H1 (cell line): Measurements from ENCODE around the gene EYA2. TPM values are rescaled to one million over a fixed set of nuclear protein-coding genes. Genes with fewer than 3 reads are reported as not detected.

Source experiments
- CTCF ChIA-PET: fragments of 300-600 bp; sonication (Branson Sonifier 250); formaldehyde crosslinking; loops from one replicate; lab custom pipeline; 2021; ENCODE audit not compliant: partially characterized antibody; lab: Charles Lee
- POLR2A ChIA-PET: fragments of 300-600 bp; sonication (Branson Sonifier 250); formaldehyde crosslinking; loops from one replicate; lab custom pipeline; 2021; ENCODE audit warnings: inconsistent platforms; ENCODE audit not compliant: partially characterized antibody; lab: Charles Lee
- DNase-seq, 2 experiments: peaks; one replicate each; pipeline versions ENCODE4 v3.0.0 to v3.0.0-alpha.2; 2010 to 2022; ENCODE audit warnings: low spot score in 2 of 2, low read depth in 1 of 2, mixed read lengths in 1 of 2
- FAIRE-seq: peaks from 2 replicates; lab custom pipeline; 2011; peaks lifted over from hg19 to GRCh38; lab: Jason Lieb, UNC
- H2AFZ ChIP-seq: 2 replicates; pipeline ENCODE4 v1.8.1; 2012; ENCODE audit warnings: low read length, inconsistent platforms
- H2AK5ac ChIP-seq: 2 replicates; pipeline ENCODE4 v1.6.1; 2013; ENCODE audit warnings: low read depth, low read length
- H2BK120ac ChIP-seq: replicated peaks from 2 replicates; pipeline ENCODE3; 2013; ENCODE audit warnings: low read depth, low read length, inconsistent platforms
- H2BK12ac ChIP-seq: 2 replicates; pipeline ENCODE4 v1.6.1; 2013; ENCODE audit warnings: low read depth, low read length
- H2BK15ac ChIP-seq: 2 replicates; pipeline ENCODE4 v1.6.1; 2013; ENCODE audit warnings: low read length
- H2BK20ac ChIP-seq: 2 replicates; pipeline ENCODE4 v1.6.1; 2013; ENCODE audit warnings: low read length
- H2BK5ac ChIP-seq: 2 replicates; pipeline ENCODE4 v1.6.1; 2013; ENCODE audit warnings: low read depth, low read length
- H3K14ac ChIP-seq: 2 replicates; pipeline ENCODE4 v1.6.1; 2013; ENCODE audit warnings: inconsistent platforms; ENCODE audit not compliant: insufficient read length
- H3K18ac ChIP-seq: 2 replicates; pipeline ENCODE4 v1.6.1; 2013; ENCODE audit warnings: low read length; ENCODE audit errors: extremely low read depth
- H3K23ac ChIP-seq: 2 replicates; pipeline ENCODE4 v1.6.1; 2013; ENCODE audit warnings: inconsistent platforms; ENCODE audit not compliant: insufficient read length
- H3K23me2 ChIP-seq: 2 replicates; pipeline ENCODE4 v1.6.1; 2013; ENCODE audit warnings: low read depth, low read length
- H3K27ac ChIP-seq: 2 replicates; pipeline ENCODE4 v1.6.1; 2011; ENCODE audit warnings: low read depth, low read length, inconsistent platforms
- H3K27me3 ChIP-seq, 4 experiments: replicated peaks in 1 of 4; 1 replicate in 1 of 4; 2 replicates in 3 of 4; pipeline versions ENCODE4 v1.6.1 to v1.8.1; 2011 to 2013; ENCODE audit warnings: low read length in 3 of 4, mild to moderate bottlenecking in 3 of 4, inconsistent platforms in 2 of 4, mixed read lengths in 2 of 4, moderate library complexity in 1 of 4; ENCODE audit not compliant: control insufficient read depth in 3 of 4, insufficient read depth in 3 of 4; ENCODE audit errors: extremely low read depth in 1 of 4
- H3K36me3 ChIP-seq, 4 experiments: 2 replicates each; pipeline versions ENCODE4 v1.6.1 to v1.8.1; 2011 to 2013; ENCODE audit warnings: mild to moderate bottlenecking in 4 of 4, low read length in 3 of 4, moderate library complexity in 2 of 4, control low read depth in 1 of 4, inconsistent platforms in 1 of 4; ENCODE audit not compliant: insufficient read depth in 4 of 4, control insufficient read depth in 2 of 4
- H3K4ac ChIP-seq: replicated peaks from 2 replicates; pipeline ENCODE3; 2013; ENCODE audit warnings: low read length, low read depth, mixed read lengths, inconsistent platforms; ENCODE audit not compliant: insufficient read length
- H3K4me1 ChIP-seq, 4 experiments: replicated peaks in 1 of 4; 1 replicate in 1 of 4; 2 replicates in 3 of 4; pipeline versions ENCODE4 v1.6.1 to v1.8.1; 2011 to 2013; ENCODE audit warnings: low read length in 3 of 4, inconsistent platforms in 2 of 4, mixed read lengths in 1 of 4; ENCODE audit not compliant: insufficient read depth in 4 of 4, control insufficient read depth in 3 of 4
- H3K4me2 ChIP-seq, 2 experiments: 2 replicates each; pipeline versions ENCODE4 v1.6.1 to v1.8.1; 2011 to 2013; ENCODE audit warnings: low read depth in 2 of 2, low read length in 2 of 2, control low read depth in 1 of 2, inconsistent platforms in 1 of 2, mild to moderate bottlenecking in 1 of 2; ENCODE audit not compliant: insufficient read depth in 1 of 2
- H3K4me3 ChIP-seq, 4 experiments: fragments of 200-600, 300-600 bp in 1 of 4; sonication (generic), shearing (Covaris generic), sonication (Bioruptor Twin) in 1 of 4; 2 replicates each; pipeline versions ENCODE4 v1.5.1 to v1.8.1; 2011 to 2016; ENCODE audit warnings: low read length in 4 of 4, low read depth in 3 of 4, control low read depth in 2 of 4, inconsistent platforms in 2 of 4, mild to moderate bottlenecking in 2 of 4, mixed read lengths in 1 of 4, moderate library complexity in 1 of 4; ENCODE audit not compliant: insufficient read depth in 2 of 4; ENCODE audit errors: extremely low read depth in 1 of 4
- H3K56ac ChIP-seq: replicated peaks from 2 replicates; pipeline ENCODE3; 2013; ENCODE audit warnings: low read depth, mild to moderate bottlenecking, mixed read lengths, low read length, inconsistent platforms; ENCODE audit not compliant: insufficient read length
- H3K79me1 ChIP-seq: 2 replicates; pipeline ENCODE4 v1.6.1; 2013; ENCODE audit warnings: low read depth, low read length, control low read depth
- H3K79me2 ChIP-seq, 2 experiments: 2 replicates each; pipeline versions ENCODE4 v1.6.1 to v1.8.1; 2012 to 2013; ENCODE audit warnings: low read length in 2 of 2, mild to moderate bottlenecking in 2 of 2, inconsistent platforms in 1 of 2; ENCODE audit not compliant: insufficient read depth in 2 of 2, control insufficient read depth in 1 of 2
- H3K9ac ChIP-seq, 4 experiments: replicated peaks in 1 of 4; 1 replicate in 1 of 4; 2 replicates in 3 of 4; pipeline versions ENCODE4 v1.6.1 to v1.8.1; 2011 to 2013; ENCODE audit warnings: low read depth in 3 of 4, low read length in 3 of 4, control low read depth in 2 of 4, mild to moderate bottlenecking in 2 of 4, moderate library complexity in 2 of 4, inconsistent platforms in 1 of 4; ENCODE audit errors: extremely low read depth in 1 of 4
- H3K9me3 ChIP-seq, 2 experiments: 2 replicates each; pipeline versions ENCODE4 v1.6.1 to v1.8.1; 2012 to 2013; ENCODE audit warnings: mild to moderate bottlenecking in 2 of 2, moderate library complexity in 2 of 2, control low read depth in 1 of 2, inconsistent platforms in 1 of 2, low read depth in 1 of 2, low read length in 1 of 2, mixed read lengths in 1 of 2; ENCODE audit not compliant: insufficient read depth in 2 of 2
- H4K20me1 ChIP-seq, 2 experiments: replicated peaks in 1 of 2; 2 replicates each; pipeline versions ENCODE3 to v1.8.1; 2011 to 2013; ENCODE audit warnings: inconsistent platforms in 2 of 2, low read length in 2 of 2, mild to moderate bottlenecking in 1 of 2; ENCODE audit not compliant: insufficient read depth in 2 of 2, control insufficient read depth in 1 of 2
- H4K5ac ChIP-seq: 2 replicates; pipeline ENCODE4 v1.6.1; 2013; ENCODE audit warnings: low read length, low read depth, mixed read lengths, inconsistent platforms; ENCODE audit not compliant: insufficient read length
- H4K8ac ChIP-seq: 2 replicates; pipeline ENCODE4 v1.8.0; 2013; ENCODE audit warnings: mild to moderate bottlenecking, moderate library complexity, low read length, inconsistent platforms; ENCODE audit not compliant: insufficient read depth; ENCODE audit errors: extremely low read depth
- H4K91ac ChIP-seq: replicated peaks from 2 replicates; pipeline ENCODE3; 2013; ENCODE audit warnings: low read length, mixed read lengths, inconsistent platforms; ENCODE audit not compliant: insufficient read length
- BRCA1 ChIP-seq: IDR thresholded peaks from 2 replicates; pipeline ENCODE4 v1.6.1; 2012; ENCODE audit warnings: low read depth, low read length, improper control_type of control experiment
- GTF2F1 ChIP-seq: IDR thresholded peaks from 2 replicates; pipeline ENCODE4 v1.6.1; 2012; ENCODE audit warnings: low read depth, low read length, improper control_type of control experiment, borderline replicate concordance
- KDM1A ChIP-seq: fragments of 200-600, 300-600 bp; sonication (generic); IDR thresholded peaks from 2 replicates; pipeline ENCODE4 v1.7.1; 2016; ENCODE audit warnings: mild to moderate bottlenecking, low read length, borderline replicate concordance
- USF2 ChIP-seq: IDR thresholded peaks from 2 replicates; pipeline ENCODE4 v1.6.1; 2011; ENCODE audit warnings: low read length, improper control_type of control experiment
- WGBS, 2 experiments: shearing (Covaris generic) in 1 of 2; methylation state at CpG; one replicate each; pipeline versions ENCODE4 v1.1.6 to v1.1.7; 2013 to 2015; ENCODE audit warnings: low lambda C conversion rate in 2 of 2, mixed read lengths in 2 of 2, inconsistent platforms in 1 of 2, low coverage in 1 of 2, missing lambda C conversion rate in 1 of 2; ENCODE audit not compliant: insufficient replicate concordance in 2 of 2, insufficient coverage in 1 of 2, insufficient read length in 1 of 2; ENCODE audit errors: extremely low coverage in 1 of 2, missing lambda C conversion rate in 1 of 2; 5-methylcytosine and 5-hydroxymethylcytosine counted together
- polyA plus RNA-seq, 7 experiments: library from polyadenylated mRNA; depleted of rRNA in 3 of 7; stranded (reverse) in 5 of 7; unstranded in 2 of 7; fragments of >200 nt in 5 of 7; fragments of 200-250 nt in 2 of 7; gene quantifications; 1 replicate in 5 of 7; 2 replicates in 1 of 7; 4 replicates in 1 of 7; pipeline versions ENCODE4 v1.2.1 to v1.2.3, GENCODE V29; 2011 to 2013; ENCODE audit warnings: missing spikeins in 2 of 7, mixed read lengths in 2 of 7
- total RNA-seq: library from RNA; stranded (reverse); fragmentation: NEBNext Ultra II Directional; extraction: Animal tissue kit (Norgen Biotek cat#: 25700); gene quantifications from 2 replicates; pipeline ENCODE4 v1.2.1, GENCODE V29; 2021

EYA2 gene
- total and polyA plus RNA-seq, 2 of the 8 experiments (the other 6 are each of a cell fraction or from before 2014, with no cell fraction given) = 1.6 to 1.7 TPM

DNA sequence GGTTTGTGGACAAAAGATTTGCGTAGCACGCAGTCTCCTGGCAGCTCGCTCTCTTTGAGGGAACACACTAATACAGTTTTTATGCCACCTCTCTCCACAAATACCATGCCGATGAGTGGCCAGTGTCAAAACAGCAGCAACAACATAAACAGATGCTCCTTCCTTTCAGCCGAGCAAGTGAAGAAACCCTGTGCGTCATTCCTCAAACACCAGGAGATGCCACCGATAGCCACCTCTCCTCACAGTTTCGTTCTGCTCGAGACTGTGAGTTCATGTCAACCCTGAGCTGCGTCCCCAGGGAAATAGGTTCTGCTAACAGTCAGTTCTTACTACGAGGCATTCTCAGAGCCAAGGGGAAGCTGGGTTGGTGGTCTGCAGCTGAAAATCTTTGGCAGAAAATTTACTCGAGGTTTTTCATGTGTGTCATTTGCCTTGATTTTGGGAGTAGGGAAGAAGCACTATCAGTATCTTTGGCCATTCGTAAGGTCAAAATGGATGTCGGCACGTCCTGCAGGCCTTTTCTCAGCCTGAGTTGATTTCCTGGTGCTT, 59.9 kb downstream of the EYA2 start:
- H3K79me2 ChIP-seq = no peaks in the 10 kb centered on the region
- H4K5ac ChIP-seq = no peak overlapping the region
- CTCF ChIA-PET = interaction anchor here (0.7 to 1.7 kb wide), 4 partner anchors 11 to 196 kb away, joined by 3 to 4 read pairs (median 4); no protein-coding TSS in a partner anchor
- no peaks in the 10 kb centered on the region for H4K20me1 ChIP-seq
- peaks cover 0 to 7% (median under 1%) of the 10 kb centered on the region in 4 experiments; a peak in 2 of 7 replicates for H3K4me1 ChIP-seq
- no peak overlapping the region for H3K27ac ChIP-seq
- H3K14ac ChIP-seq = no peak overlapping the region
- H2BK15ac ChIP-seq = no peak overlapping the region
- DNase-seq (no peak), FAIRE-seq (no peak)
- H2AK5ac ChIP-seq = no peak overlapping the region
- H3K4me2 ChIP-seq = no peak overlapping the region
- no peak overlapping the region; the same call in 1 of the 2 replicates for H2BK12ac ChIP-seq
- POLR2A ChIA-PET = no interaction called here
- peak overlapping the region; percentile 6; the same call in 1 of the 2 replicates for H2BK20ac ChIP-seq
- H3K23me2 ChIP-seq = no peaks in the 10 kb centered on the region; the same call in 1 of the 2 replicates
- no peak overlapping the region for H3K4me3 ChIP-seq
- no peak overlapping the region for H3K56ac ChIP-seq
- no peaks in the 10 kb centered on the region for H3K27me3 ChIP-seq
- no peak overlapping the region for H4K8ac ChIP-seq
- no peak overlapping the region for H3K9ac ChIP-seq
- TF ChIP-seq USF2 (no peak), BRCA1 (no peak), GTF2F1 (no peak), KDM1A (no peak)
- H3K23ac ChIP-seq = no peak overlapping the region
- H4K91ac ChIP-seq = no peak overlapping the region
- H3K4ac ChIP-seq = no peak overlapping the region
- H3K18ac ChIP-seq = no peak overlapping the region
- H3K79me1 ChIP-seq = no peaks in the 10 kb centered on the region
- H3K36me3 ChIP-seq = peaks cover 0 to 3% (median 0%) of the 10 kb centered on the region in 4 experiments; a peak in 1 of 8 replicates
- WGBS, 2 experiments = 80% methylated on average over 15 of the region's 15 CpGs; no CpG with 5 or more reads in 1 of the 2 experiments
- no peak overlapping the region for H2BK5ac ChIP-seq
- H3K9me3 ChIP-seq = peaks cover 5 to 9% of the 10 kb centered on the region in 2 experiments; a peak in 2 of 4 replicates
- H2AFZ ChIP-seq = no peak overlapping the region
- H2BK120ac ChIP-seq = no peak overlapping the region
